ENCODE data around the gene KNDC1. TPM values are rescaled to one million over a fixed set of nuclear protein-coding genes. Genes with fewer than 3 reads are reported as not detected.

Gene KNDC1
- total RNA-seq, 2 donors from 2014 or later: 1.5 to 10.8 TPM

GRCh38 chr10:133270773-133271297 lies 110.8 kb downstream of the KNDC1 start:
- H3K9me3 ChIP-seq: no peaks in the 10 kb centered on the region
- no peak for TF ChIP-seq POLR2A (IDR thresholded peaks at IDR 0.05)
- H3K27ac ChIP-seq: no peak overlapping the region
- no peaks in the 10 kb centered on the region for H3K36me3 ChIP-seq
- H3K4me3 ChIP-seq: no peak overlapping the region
- no peaks in the 10 kb centered on the region for H3K27me3 ChIP-seq (replicated peaks; ENCODE audit: insufficient read depth)
- no peak for DNase-seq (ENCODE audit: low spot score)
- intact Hi-C loops (cut with DNase I): no loop called here
- 91% methylated on average over 19 of the region's 19 CpGs for WGBS
- no peaks in the 10 kb centered on the region for H3K4me1 ChIP-seq (replicated peaks)

GRCh38 chr10:133271521-133272300 lies 111.7 kb downstream of the KNDC1 start:
- TF ChIP-seq POLR2AphosphoS5 (IDR thresholded peaks at IDR 0.05) (no peak), CTCF (IDR thresholded peaks at IDR 0.05) (no peak), POLR2A (IDR thresholded peaks at IDR 0.05) (no peak)
- no peaks in the 10 kb centered on the region for H3K9me3 ChIP-seq
- no peak for DNase-seq (ENCODE audit: low spot score)
- H3K27me3 ChIP-seq (replicated peaks; ENCODE audit: insufficient read depth): no peaks in the 10 kb centered on the region
- H3K4me1 ChIP-seq (replicated peaks): no peaks in the 10 kb centered on the region
- intact Hi-C loops (cut with DNase I): no loop called here
- H3K4me3 ChIP-seq: no peak overlapping the region
- 86% methylated on average over 32 of the region's 35 CpGs for WGBS
- no peaks in the 10 kb centered on the region for H3K36me3 ChIP-seq
- H3K27ac ChIP-seq: no peak overlapping the region

- Histone ChIP-seq H3K36me3 (no peaks in the 10 kb centered on the region), H3K27me3 (replicated peaks; ENCODE audit: insufficient read depth) (no peaks in the 10 kb centered on the region), H3K4me1 (replicated peaks) (no peaks in the 10 kb centered on the region), H3K4me3 (no peak overlapping the region), H3K27ac (no peak overlapping the region), H3K9me3 (no peaks in the 10 kb centered on the region)
- no peak for DNase-seq (ENCODE audit: low spot score)
- WGBS: 83% methylated on average over 22 of the region's 29 CpGs
- intact Hi-C loops (cut with DNase I): no loop called here
- TF ChIP-seq POLR2A (IDR thresholded peaks at IDR 0.05) (no peak), POLR2AphosphoS5 (IDR thresholded peaks at IDR 0.05) (no peak), CTCF (IDR thresholded peaks at IDR 0.05) (no peak)
Observed at GRCh38 chr10:133272301-133272963, 112.4 kb downstream of the KNDC1 start.

- Histone ChIP-seq H3K4me1 (replicated peaks) (peaks cover 1% of the 10 kb centered on the region), H3K27me3 (replicated peaks; ENCODE audit: insufficient read depth) (no peaks in the 10 kb centered on the region), H3K36me3 (no peaks in the 10 kb centered on the region), H3K27ac (no peak overlapping the region), H3K9me3 (no peaks in the 10 kb centered on the region), H3K4me3 (no peak overlapping the region)
- no peak for DNase-seq (ENCODE audit: low spot score)
- 91% methylated on average over 25 of the region's 25 CpGs for WGBS
- intact Hi-C loops (cut with DNase I): no loop called here
- TF ChIP-seq CTCF (IDR thresholded peaks at IDR 0.05) (no peak), POLR2AphosphoS5 (IDR thresholded peaks at IDR 0.05) (no peak), POLR2A (IDR thresholded peaks at IDR 0.05) (no peak)
Observed at GRCh38 chr10:133272964-133273420, 113.0 kb downstream of the KNDC1 start.

DNA sequence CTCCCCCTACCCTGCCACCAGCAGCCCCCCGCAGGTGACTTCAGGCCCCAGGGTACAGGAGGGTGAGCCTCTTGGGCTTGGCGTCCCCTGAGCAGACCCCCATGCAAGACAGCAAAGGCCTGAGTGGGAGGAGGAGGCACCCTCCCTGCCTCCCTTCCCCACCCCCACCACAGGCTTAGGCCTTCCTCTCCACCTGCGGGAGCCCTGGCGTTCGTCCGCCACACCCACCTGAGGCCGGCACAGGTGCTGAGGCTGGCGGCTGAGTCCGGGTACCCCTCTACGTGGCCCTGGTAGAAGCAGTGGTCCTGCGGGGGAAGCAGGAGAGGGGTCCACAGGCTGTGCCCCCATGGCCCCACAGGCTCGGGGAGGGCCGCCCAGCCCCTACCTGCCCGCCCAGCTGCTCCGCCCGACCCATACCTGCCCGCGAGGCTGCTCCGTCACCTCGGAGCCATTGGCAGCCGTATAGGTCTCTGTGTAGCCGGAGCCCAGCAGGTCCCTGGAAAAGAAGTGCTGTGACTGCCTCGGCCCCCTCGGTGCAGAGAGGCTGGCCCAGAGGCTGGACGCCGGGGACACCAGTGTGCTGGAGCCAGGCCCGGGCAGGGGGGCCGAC lies 113.6 kb downstream of the KNDC1 start:
- TF ChIP-seq CTCF (IDR thresholded peaks at IDR 0.05) (no peak), POLR2A (IDR thresholded peaks at IDR 0.05) (no peak), POLR2AphosphoS5 (IDR thresholded peaks at IDR 0.05) (no peak)
- Histone ChIP-seq H3K4me3 (no peak overlapping the region), H3K36me3 (no peaks in the 10 kb centered on the region), H3K27me3 (replicated peaks; ENCODE audit: insufficient read depth) (no peaks in the 10 kb centered on the region), H3K4me1 (replicated peaks) (peaks cover 6% of the 10 kb centered on the region), H3K27ac (no peak overlapping the region), H3K9me3 (no peaks in the 10 kb centered on the region)
- intact Hi-C loops (cut with DNase I): no loop called here
- DNase-seq (ENCODE audit: low spot score): no peak
- WGBS: 83% methylated on average over 23 of the region's 28 CpGs
